Nephron (organoid): Measurements from ENCODE around the gene SELE.

Experiments
- H3K27ac Mint-ChIP-seq, 3 experiments: 2 replicates each; pipeline ENCODE4 v1.8.0; 2020; ENCODE audit warnings: mixed read lengths in 3 of 3, mild to moderate bottlenecking in 2 of 3, moderate library complexity in 1 of 3
- H3K27me3 Mint-ChIP-seq: 2 replicates; pipeline ENCODE4 v1.8.0; 2021; ENCODE audit warnings: low read depth, mild to moderate bottlenecking, moderate library complexity, mixed read lengths
- H3K36me3 Mint-ChIP-seq: 2 replicates; pipeline ENCODE4 v1.8.0; 2020; ENCODE audit warnings: low read depth, mixed read lengths
- H3K4me1 Mint-ChIP-seq: 2 replicates; pipeline ENCODE4 v1.8.0; 2020; ENCODE audit warnings: mixed read lengths
- H3K4me3 Mint-ChIP-seq, 3 experiments: 2 replicates each; pipeline ENCODE4 v1.8.0; 2020; ENCODE audit warnings: mild to moderate bottlenecking in 3 of 3, mixed read lengths in 3 of 3, moderate library complexity in 2 of 3
- H3K9me3 Mint-ChIP-seq: 2 replicates; pipeline ENCODE4 v1.8.0; 2020; ENCODE audit warnings: mixed read lengths
- CTCF ChIP-seq, 3 experiments: fragments of 200-600 bp; sonication (generic); IDR thresholded peaks; one replicate each; pipeline ENCODE4 v1.5.0; 2021; ENCODE audit warnings: antibody characterized with exemption in 3 of 3; ENCODE audit not compliant: unreplicated experiment in 3 of 3

SELE gene

GRCh38 chr1:169768161-169768560 is 34.3 kb upstream of the SELE start:
- Mint-ChIP-seq H3K36me3 (no peaks in the 10 kb centered on the region), H3K9me3 (no peaks in the 10 kb centered on the region), H3K27me3 (peaks cover 4% of the 10 kb centered on the region), H3K27ac (no peak overlapping the region), H3K4me3 (no peak overlapping the region), H3K4me1 (no peaks in the 10 kb centered on the region)
- TF ChIP-seq CTCF (IDR thresholded peaks at IDR 0.05; ENCODE audit: unreplicated experiment in 3 of 3): no peak

GRCh38 chr1:169765580-169766331 is 31.9 kb upstream of the SELE start:
- Mint-ChIP-seq H3K9me3 (no peaks in the 10 kb centered on the region), H3K27ac (no peak overlapping the region), H3K27me3 (peaks cover 4% of the 10 kb centered on the region), H3K36me3 (no peaks in the 10 kb centered on the region), H3K4me1 (no peaks in the 10 kb centered on the region), H3K4me3 (no peak overlapping the region)
- TF ChIP-seq CTCF (IDR thresholded peaks at IDR 0.05; ENCODE audit: unreplicated experiment in 3 of 3): no peak

- Mint-ChIP-seq H3K27ac (no peak overlapping the region), H3K9me3 (no peaks in the 10 kb centered on the region), H3K27me3 (peaks cover 4% of the 10 kb centered on the region), H3K4me1 (no peaks in the 10 kb centered on the region), H3K4me3 (no peak overlapping the region), H3K36me3 (no peaks in the 10 kb centered on the region)
- no peak for TF ChIP-seq CTCF (IDR thresholded peaks at IDR 0.05; ENCODE audit: unreplicated experiment in 3 of 3)
Observed at GRCh38 chr1:169764919-169765318, 31.0 kb upstream of the SELE start.

GRCh38 chr1:169762699-169763098 is 28.8 kb upstream of the SELE start:
- no peaks in the 10 kb centered on the region for H3K4me1 Mint-ChIP-seq
- peaks cover 4% of the 10 kb centered on the region for H3K27me3 Mint-ChIP-seq
- no peak overlapping the region for H3K4me3 Mint-ChIP-seq
- H3K36me3 Mint-ChIP-seq: no peaks in the 10 kb centered on the region
- TF ChIP-seq CTCF (IDR thresholded peaks at IDR 0.05; ENCODE audit: unreplicated experiment in 3 of 3): no peak
- peaks cover 5% of the 10 kb centered on the region for H3K9me3 Mint-ChIP-seq
- H3K27ac Mint-ChIP-seq: no peak overlapping the region

GRCh38 chr1:169759038-169759437 is 25.2 kb upstream of the SELE start:
- Mint-ChIP-seq H3K4me1 (no peaks in the 10 kb centered on the region), H3K27ac (no peak overlapping the region), H3K4me3 (no peak overlapping the region), H3K9me3 (peaks cover 5% of the 10 kb centered on the region), H3K27me3 (no peaks in the 10 kb centered on the region), H3K36me3 (no peaks in the 10 kb centered on the region)
- TF ChIP-seq CTCF (IDR thresholded peaks at IDR 0.05; ENCODE audit: unreplicated experiment in 3 of 3): no peak

GRCh38 chr1:169753549-169753948 is 19.7 kb upstream of the SELE start:
- H3K4me3 Mint-ChIP-seq: no peak overlapping the region
- TF ChIP-seq CTCF (IDR thresholded peaks at IDR 0.05; ENCODE audit: unreplicated experiment in 3 of 3): no peak
- no peaks in the 10 kb centered on the region for H3K36me3 Mint-ChIP-seq
- H3K27ac Mint-ChIP-seq: no peak overlapping the region
- H3K4me1 Mint-ChIP-seq: no peaks in the 10 kb centered on the region
- H3K27me3 Mint-ChIP-seq: no peaks in the 10 kb centered on the region
- H3K9me3 Mint-ChIP-seq: no peaks in the 10 kb centered on the region
